ENCODE measurements around the gene SNUPN.

GRCh38 chr15:75573648-75574384, 51.7 kb downstream of the SNUPN start:
- TF ChIP-seq CTCF (IDR thresholded peaks at IDR 0.05) (no peak), POLR2A (IDR thresholded peaks at IDR 0.05) (no peak)
